GM18498 (cell line): Measurements from ENCODE around the gene RPTOR.

Source experiments
- ATAC-seq: cut with Tn5 transposase; IDR thresholded peaks from one replicate; pipeline ENCODE4 v1.9.1; 2021; ENCODE audit warnings: mild to moderate bottlenecking, moderate library complexity; ENCODE audit not compliant: unreplicated experiment

RPTOR gene

GRCh38 chr17:80855948-80856862 is 311.6 kb downstream of the RPTOR start:
- peak; percentile 85 for ATAC-seq

- peak; percentile 29 for ATAC-seq
Observed at GRCh38 chr17:80856863-80857755, 312.5 kb downstream of the RPTOR start.

GRCh38 chr17:80857756-80858171 is 313.1 kb downstream of the RPTOR start:
- ATAC-seq = no peak

GRCh38 chr17:80858301-80859001 is 313.8 kb downstream of the RPTOR start:
- ATAC-seq = no peak

GRCh38 chr17:80859002-80859941 is 314.6 kb downstream of the RPTOR start:
- ATAC-seq = no peak

GRCh38 chr17:80860101-80860671 is 315.5 kb downstream of the RPTOR start:
- ATAC-seq = no peak

- no peak for ATAC-seq
Observed at GRCh38 chr17:80860703-80861417, 316.2 kb downstream of the RPTOR start.

GRCh38 chr17:80861418-80861815 is 316.8 kb downstream of the RPTOR start:
- ATAC-seq = no peak

GRCh38 chr17:80861892-80862291 is 317.3 kb downstream of the RPTOR start:
- no peak for ATAC-seq

GRCh38 chr17:80862481-80862961 is 317.9 kb downstream of the RPTOR start:
- no peak for ATAC-seq

GRCh38 chr17:80862978-80863377 is 318.3 kb downstream of the RPTOR start:
- ATAC-seq = no peak

- ATAC-seq = no peak
Observed at GRCh38 chr17:80863626-80864025, 319.0 kb downstream of the RPTOR start.

- ATAC-seq = no peak
Observed at GRCh38 chr17:80864751-80865150, 320.1 kb downstream of the RPTOR start.

GRCh38 chr17:80866050-80866793 is 321.6 kb downstream of the RPTOR start:
- ATAC-seq = no peak

GRCh38 chr17:80868022-80868609 is 323.5 kb downstream of the RPTOR start:
- no peak for ATAC-seq

GRCh38 chr17:80869481-80870145 is 325.0 kb downstream of the RPTOR start:
- no peak for ATAC-seq

- no peak for ATAC-seq
Observed at GRCh38 chr17:80870401-80870800, 325.8 kb downstream of the RPTOR start.
